ENCODE data around the gene ST6GAL2.

- TF ChIP-seq CTCF (IDR thresholded peaks at IDR 0.05) (no peak), POLR2A (IDR thresholded peaks at IDR 0.05) (no peak), POLR2AphosphoS5 (IDR thresholded peaks at IDR 0.05) (no peak)
Measured at GRCh38 chr2:106851881-106852501, 34.0 kb downstream of the ST6GAL2 start.
